Mucosa of gallbladder (tissue), 1 donor: ENCODE data around the gene NWD2. TPM values are rescaled to one million over a fixed set of nuclear protein-coding genes. Genes with fewer than 3 reads are reported as not detected.
"Not testable (repeated sequence)": the region's sequence is repeated elsewhere in the genome, so short reads cannot be mapped to it uniquely, and the experiment has no call there.

Experiments
- DNase-seq: peaks from one replicate; pipeline ENCODE4 v3.0.0-alpha.2; 2020; ENCODE audit warnings: low spot score
- total RNA-seq: library from RNA; stranded (reverse); gene quantifications from one replicate; pipeline ENCODE4 v1.2.1, GENCODE V29; 2021
- donor health status: DM: no; HTN: no; CAD: no.

NWD2 gene, protein sequence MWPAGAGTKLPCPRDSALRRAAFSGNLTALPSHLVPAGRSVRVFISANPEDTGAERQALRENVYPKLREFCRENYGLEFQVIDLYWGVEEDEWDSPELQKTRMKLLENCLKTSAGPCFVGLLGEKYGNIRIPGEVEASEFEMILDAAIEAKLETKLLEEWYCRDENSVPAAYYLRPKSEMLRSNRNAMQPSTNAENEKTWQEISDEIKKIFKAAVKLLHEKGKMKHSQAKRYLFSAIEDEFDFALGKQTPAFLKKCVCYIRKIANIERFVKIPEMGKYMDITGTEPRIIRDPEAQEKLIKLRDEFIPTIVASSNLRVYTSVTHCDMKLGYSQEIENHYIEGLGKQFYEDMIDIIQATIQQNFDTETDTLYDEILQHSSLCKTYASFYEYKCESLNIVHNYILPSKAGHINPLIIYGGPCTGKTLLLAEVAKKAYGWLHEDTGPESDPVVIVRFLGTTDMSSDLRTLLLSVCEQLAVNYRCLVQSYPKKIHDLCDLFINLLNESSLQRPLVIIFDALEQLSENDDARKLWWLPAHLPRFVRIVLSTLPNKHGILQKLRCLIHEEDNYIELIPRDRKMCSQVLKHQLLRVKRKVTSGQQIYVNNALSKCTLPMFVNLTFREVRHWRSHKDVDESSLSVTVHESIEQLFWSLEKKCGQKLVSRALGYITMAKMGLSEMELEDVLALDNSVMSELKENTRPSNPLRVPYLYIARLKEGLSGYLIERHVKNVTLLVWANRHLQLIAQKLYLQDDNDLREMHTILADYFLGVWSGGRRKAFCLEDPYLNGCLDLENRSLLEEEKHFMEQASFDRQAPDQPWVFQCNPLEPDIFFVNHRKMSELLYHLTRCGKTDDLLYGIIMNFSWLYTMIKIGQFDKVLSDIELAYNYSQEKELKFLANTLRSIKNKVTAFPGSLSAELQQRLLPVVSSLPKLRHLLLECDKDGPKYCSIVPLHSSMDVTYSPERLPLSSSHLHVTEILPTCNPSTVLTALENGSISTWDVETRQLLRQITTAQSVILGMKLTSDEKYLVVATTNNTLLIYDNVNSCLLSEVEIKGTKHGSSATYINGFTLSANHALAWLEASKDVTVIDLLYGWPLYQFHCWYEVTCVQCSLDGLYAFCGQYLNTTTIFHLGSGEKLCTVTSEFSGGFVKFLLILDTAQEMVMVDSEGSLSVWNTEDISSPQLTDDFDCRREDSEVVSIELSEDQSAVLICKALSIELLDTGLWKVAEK (N-terminal part only)
- total RNA-seq, result 0.09 TPM

DNA sequence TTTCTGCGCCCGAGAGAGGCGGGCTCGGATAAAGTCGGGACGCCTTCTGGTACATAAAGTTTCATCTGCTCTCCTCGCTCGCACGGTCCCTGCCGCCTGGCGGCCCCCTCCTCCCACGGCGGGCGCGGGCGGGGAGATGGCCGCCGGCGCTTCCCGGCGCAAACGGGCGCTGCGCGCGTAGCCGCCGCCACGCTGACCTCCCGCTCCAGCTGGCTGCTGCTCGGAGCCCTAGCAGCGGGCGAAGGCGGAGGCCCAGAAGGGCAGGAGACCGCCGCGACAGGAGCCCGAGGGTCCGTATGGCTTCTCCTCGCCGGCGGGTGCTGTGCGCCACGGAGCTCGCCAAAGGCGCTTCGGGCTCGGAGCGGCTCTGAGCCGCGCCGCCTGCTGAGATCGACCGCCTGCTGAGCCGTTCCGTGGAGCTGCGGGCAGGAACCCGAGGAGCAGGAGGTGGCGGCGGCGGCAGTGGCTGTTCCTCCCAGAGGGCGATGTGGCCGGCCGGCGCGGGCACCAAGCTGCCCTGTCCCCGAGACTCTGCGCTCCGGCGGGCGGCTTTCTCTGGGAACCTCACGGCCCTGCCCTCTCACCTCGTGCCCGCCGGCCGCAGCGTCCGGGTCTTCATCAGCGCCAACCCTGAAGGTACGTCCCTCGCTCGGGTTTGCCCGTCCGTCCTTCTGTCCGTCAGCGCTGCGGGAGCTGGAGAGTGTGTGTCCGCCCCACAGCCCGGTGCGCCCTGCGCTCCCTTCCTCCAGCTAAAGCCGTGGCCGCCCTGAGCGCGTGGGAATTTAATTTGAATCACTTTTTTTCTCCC is at the start of gene NWD2:
Gene NWD2 (plus strand): TSS at position 161 of the 808 bp plus-strand sequence. CDS start 325 bp downstream, at position 486.
- peak; percentile 17 for DNase-seq

DNA sequence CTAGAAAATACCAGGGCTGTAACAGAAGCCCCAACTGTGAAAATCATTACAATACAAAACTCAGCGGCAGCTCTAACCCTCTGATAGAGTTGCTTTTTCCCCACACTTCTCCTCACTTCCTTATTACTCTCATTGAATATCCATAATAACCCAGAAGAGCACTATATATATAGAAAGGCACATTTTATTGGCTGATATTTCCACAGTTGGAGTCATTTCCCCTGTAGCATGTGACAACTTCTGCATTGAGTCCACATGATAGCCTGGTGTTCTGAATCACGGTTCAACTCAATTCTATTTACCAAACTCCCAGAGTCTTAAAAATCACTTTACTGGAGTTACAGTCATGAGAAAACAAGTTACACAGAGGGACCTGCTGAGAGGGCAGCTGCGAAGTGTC is 46.6 kb upstream of the NWD2 start:
- DNase-seq, result no peak

DNA sequence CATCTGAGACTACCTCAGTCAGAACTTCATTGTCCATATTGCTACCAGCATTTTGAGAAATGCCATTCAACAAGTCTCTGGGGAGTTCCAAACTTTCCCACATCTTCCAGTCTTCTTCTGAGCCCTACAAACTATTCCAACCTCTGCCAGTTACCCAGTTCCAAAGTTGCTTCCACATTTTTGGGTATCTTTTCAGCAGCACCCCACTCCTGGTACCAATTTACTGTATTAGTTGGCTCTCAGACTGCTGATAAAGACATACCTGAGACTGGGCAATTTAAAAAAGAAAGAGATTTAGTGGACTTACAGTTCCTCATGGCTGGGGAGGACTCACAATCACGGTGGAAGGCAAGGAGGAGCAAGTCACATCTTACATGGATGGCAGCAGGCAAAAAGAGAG is 39.8 kb upstream of the NWD2 start:
- not testable (repeated sequence) for DNase-seq

DNA sequence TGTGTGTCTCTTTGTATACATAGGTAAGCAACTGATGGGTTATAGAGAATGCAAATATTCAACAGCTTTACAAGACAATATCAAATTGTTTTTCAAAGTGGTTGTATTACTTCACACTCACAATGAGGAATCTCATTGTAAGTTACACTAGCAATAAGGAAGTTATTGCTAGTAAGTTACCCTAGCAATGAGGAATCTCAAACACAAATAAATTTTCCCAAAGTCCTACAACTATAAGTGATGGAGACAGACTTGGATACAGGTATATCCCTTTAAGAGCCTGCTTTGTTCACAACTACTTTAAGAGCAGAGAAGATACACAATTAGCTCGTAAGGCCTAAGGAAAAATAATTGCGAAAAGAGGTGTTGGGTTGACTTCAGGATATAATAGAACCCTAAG is 28.3 kb upstream of the NWD2 start:
- DNase-seq, result no peak

DNA sequence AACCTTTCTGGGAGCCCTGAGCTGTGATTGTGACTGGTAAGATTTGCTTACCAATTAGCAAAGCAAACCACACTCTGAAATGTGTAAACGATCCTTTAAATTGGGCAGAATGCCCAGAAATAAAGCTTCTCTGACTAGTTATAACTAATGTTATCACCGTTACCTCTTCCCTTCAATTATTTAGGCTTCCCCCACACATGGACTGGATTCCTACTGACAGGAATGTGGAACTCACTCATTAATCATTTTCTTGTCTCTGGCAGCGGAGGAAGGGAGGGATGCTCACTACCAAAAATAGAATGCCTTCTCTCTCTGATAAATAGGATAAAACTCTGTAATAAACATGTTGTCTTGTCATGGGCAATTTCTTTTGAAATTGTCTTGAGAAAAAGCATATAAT is 25.3 kb upstream of the NWD2 start:
- no peak for DNase-seq

DNA sequence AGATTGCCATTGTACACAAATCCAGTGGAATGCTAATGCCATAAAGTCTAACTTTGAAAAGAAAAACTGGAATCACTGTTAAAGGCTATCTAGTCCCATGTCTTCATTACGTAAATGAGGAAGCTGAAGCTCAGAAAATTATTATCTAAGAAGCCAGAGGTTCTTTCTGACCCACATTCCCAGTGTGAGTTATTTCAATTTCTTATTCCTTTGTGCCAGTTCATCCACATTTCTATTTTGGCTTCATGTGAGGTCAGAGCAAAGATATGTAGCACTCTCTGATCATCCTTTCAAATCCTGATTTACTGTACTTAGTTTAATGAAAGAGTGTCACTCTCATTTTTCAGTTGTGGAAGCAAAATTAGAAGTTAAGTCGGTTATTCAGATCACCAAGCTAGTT is 24.6 kb upstream of the NWD2 start:
- DNase-seq, result no peak

DNA sequence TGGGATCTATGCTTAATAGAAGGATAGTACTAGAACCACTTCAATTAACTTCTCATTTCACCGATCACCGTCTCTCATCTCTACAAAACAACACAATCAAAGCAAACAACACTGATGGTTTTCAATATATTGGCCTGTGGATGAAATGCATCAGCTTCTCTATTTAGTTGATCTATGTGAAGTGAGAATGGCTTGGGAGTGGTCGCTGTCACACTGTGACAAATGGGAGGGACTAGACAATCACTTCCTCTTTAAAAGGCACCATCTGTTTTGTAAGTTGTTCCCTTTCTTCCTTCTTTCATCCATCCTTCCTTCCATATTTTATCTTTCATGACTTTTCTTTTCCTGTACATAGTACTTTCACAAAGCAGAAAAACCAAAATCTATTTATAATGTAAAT is 23.9 kb upstream of the NWD2 start:
- DNase-seq, result no peak

DNA sequence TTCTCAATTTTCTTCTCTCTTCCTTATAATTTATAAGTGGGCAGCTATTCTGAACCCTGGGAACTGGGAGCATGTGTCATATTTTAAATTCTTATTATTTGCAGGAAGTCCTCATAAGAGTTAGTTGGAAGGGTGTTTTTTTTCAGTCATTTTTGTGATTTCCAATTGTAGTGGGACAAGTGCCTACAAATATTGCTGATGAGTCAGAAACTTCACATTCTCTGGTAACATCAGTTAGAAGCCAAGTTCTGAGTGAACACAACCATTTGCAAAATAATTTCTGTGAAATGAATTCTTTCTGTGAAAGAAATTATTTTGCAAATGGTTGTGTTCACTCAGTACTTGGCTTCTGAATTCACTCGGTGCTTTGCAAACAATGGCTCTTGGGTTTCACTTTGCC is 20.8 kb upstream of the NWD2 start:
- DNase-seq, result no peak

DNA sequence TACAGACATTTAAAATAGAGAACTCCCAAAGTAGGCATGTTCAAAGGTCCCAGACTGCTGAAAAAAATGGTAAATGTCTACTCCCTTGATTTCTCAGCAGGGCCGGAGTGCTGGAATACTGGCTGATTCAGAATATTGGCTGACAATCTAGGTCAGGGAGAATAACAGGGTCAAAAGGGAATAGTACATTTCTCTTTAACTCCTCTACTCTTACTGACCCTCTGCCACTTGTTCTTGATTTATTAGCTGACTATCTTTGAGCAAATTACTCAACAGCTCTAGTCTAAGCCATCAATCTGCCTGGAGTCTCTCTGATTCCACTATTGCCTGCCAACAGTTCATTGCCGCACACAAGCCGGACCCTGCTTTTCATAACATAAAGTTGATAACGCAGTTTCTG is 19.7 kb upstream of the NWD2 start:
- no peak for DNase-seq

DNA sequence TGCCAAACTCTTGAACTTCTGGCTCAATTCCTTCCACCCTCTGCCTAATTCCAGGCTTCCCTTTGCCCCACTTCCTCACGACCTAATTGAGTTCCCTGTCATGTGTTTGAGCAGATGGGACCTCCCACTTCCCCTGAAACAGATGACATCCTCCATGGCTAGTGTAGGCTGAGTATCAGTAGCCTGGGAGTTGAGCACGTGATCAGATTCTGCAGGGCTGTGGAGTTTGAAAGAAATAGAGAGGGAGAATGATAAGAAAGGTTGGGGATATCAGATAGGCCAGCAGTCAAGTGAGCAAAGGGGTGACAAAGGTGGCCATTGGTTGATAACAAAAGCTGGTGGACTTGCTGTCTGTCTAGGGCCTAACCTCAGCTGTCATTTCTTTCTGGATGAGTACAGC is 18.8 kb upstream of the NWD2 start:
- DNase-seq, result no peak

DNA sequence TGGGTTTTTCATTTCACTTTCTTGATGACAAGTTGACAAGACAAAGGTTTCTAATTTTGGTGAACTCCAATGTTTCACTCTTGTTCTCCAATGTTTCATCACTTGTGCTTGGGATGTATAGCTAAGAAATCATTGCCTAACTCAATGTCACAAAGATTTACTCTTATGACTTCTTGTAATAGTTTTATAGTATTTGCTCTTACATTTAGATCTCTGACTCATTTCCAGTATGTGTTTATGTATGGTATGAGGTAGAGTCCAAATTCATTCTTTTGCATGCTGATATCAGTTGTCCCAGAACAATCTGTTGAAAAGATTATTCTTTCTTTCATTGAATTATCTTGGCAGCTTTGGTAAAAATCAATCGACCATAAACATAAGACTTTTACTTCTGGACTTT is 12.2 kb upstream of the NWD2 start:
- DNase-seq, result no peak

DNA sequence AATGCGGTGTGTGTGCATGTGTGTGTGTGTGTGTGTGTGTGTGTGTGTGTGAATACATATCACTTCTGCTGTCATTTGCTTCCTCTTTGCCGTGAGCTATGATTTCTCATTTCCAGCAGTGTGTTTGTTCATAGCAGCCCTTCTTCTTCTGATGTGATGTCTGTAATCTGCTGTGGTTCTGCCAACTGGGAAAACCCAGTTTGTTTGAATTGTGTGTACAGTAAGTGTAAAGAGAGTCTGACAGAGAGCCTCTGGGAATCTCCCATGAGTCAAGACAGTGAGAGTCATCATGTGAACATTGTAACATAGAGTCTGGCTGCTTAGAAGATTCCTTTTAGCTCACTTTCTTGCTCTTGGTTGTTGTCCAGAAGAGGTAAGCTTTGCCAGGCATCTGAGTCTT is 8.4 kb upstream of the NWD2 start:
- no peak for DNase-seq

DNA sequence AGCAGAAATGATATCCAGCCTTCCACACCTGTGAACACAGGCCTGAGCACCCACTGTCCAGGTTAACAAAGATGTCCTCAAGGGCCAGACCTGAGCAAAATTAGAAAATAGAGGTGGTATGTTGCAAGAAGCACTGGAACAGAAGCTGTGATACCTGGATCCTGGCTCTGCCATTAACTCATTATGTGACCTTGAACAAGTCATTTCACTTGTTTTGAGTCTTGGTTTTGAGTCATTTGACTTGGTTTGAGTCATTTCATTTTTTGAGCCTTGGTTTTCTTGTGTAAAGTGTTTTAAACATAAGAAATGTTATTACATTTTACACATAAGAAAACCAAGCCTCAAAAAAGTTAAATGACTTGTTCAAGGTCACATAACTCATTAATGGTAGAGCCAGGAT is 2.9 kb upstream of the NWD2 start:
- no peak for DNase-seq

DNA sequence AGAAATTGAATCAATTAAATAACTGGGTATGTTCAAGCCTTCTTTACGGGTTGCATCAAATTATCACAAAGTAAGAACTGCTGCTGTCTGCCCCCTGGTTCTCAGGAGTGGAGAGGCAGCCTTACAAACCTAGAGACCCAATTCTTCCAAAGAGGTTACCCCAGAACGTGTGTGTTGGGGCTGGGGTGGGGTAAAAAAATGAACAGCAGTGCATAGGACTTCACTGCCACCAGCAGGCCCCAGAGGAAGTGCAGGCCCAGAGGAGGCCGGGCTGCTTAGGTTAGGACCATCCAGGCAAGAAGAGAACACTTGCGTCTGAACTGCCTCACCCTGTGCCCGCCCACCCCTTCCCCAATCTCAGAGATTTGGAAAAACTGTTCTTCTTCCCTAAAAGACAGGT is 1.5 kb upstream of the NWD2 start:
- no peak for DNase-seq

DNA sequence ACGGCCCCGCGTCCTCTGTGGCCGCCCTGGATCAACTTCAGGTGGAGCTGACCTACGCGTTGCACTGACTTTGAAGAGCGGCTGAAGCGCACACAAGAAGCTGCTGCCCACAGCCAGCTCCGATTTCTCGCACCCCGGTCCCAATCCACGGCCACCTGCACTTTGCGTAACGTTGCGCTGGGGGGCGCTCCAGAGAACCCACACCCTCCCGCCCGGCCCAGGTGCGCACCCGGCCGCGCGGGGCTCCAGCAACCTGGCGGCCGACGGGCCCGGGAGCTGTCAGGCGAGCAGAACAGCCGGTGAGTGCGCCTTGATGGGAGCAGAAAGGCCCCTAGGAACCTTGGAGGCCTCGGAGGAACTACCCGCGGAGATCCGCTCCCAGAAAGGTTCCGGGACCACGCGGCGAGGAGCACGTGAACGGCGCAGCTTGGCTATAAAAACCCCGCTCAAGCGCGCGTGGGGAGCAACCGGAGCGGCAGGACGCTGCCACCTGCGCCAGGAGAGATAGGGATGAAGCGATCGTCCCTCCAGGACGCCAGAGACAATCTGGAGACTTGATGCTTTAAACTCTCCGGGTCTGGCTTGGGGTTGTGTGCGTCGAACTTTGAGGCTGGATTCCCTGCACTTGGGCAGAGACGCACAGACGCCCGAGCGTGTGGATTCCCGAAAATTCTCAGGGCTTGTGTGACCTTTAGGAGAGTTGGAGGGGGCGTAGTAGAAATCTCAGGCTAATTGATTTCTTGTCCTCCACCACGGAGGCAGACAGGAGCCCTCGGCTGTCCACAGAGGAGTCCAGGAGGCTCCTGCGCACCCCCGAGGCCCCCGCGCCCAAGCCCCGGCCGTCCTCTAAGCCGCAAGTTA is 591 bp upstream of the NWD2 start:
- DNase-seq, result no peak

DNA sequence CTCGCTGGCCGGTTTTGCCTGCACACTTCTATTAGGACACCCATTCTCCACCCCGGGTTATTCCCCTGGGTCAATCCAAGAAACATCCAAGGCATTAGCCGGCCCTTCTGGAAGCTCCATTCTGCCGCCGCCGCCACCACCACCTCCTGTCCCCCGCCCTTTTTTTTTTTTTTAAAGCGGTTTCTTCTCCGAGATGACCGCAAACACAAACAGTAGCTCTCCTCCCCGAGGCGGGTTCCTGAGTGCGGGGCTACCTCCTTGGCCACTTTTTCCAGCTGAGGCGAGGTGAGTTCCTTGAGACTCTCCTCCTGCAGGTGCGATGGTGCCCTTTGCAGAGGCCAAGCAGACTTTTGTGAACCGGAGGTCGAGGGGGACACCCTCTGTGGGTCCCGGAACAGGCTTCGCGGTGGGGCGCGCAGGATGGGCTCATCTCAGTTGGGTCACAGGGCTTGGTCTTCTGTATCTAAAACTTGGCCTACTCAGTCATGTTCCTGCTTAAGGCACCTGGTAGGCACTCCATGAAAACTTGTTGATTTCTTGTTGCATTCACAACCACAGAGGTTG is 930 bp downstream of the NWD2 start:
- DNase-seq, result no peak

DNA sequence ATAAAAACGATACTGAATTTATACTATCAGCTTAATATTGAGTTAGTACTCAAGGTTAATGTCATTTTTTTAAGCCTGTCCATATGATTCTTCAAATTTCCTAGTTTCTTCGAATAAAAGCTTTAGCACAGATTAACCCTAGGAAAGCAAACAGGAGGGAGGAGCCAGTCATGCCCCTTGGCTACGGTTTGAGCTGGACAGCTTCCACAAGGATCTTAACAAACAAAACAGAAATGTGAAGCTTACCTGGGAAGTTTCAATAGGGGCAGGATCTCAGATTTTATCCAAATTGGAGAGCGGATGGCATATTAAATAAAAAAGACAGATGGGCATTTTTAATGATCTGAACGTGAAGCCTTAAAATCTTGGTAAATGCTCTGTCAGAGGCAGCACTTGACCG is 2.3 kb downstream of the NWD2 start:
- DNase-seq, result no peak

DNA sequence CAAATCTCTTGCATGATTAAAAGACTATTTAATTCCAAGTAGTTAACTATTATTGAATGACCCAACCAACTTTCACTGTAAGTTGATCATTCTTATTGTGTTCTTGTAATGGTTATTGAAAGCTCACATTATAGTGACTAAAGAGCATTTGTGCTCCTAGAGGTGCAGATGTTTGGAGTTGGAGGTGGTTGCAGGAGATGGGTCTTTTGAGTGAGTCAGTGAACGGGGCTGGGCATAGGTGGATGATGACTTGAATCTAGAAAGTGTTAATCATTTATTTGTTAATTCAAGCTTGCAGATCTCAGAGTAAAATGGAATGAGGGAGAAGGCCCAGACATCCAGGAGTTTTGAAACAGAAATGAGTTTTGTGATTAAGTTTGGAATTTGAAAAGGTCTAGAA is 13.7 kb downstream of the NWD2 start:
- no peak for DNase-seq

DNA sequence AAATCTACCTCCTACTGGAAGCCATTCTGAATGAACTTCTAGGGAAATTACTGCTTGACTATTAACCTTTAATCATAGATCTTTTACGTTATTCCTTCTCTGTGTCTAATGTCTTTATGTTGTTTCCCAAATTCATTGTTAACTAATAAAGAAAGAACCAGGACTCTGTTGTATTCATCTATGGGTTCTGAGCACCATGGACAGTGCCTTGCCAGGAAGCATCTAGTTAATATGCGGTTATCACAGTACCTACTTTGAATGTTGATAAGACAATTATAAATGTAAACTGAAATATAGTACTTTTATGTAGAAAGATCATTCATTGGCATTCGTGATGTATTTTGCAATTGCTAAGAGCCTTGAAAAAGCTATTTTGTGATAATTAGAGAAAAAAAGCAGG is 23.8 kb downstream of the NWD2 start:
- no peak for DNase-seq

DNA sequence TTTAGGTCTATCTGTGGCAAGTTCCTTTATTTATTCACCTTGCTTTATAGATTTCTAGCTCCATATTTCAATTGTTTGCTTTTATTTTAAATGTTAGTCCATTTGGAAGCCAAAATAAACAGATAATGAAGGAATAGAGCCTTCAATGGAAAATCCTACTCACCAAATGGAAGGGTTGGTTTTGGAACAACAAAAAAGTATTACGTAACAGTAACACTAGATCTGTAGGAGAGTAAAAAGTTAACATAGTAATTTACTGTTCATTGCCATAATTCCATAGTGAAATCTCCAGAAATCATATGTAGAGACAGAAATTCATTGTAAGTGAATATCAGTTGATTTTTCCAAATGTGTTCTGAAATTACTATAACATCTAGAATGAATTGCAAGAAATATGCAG is 34.6 kb downstream of the NWD2 start:
- no peak for DNase-seq
